Naive thymus-derived CD8-positive, alpha-beta T cell (primary cell): Measurements from ENCODE around the gene CYP46A1. TPM values are rescaled to one million over a fixed set of nuclear protein-coding genes. Genes with fewer than 3 reads are reported as not detected.
A peak's percentile ranks its signal among the peaks of the same experiment; 100 is the strongest.

Experiments
- ATAC-seq, 2 donors: fragments of 150-1000 bp; cut with Tn5 transposase in 1 of 2; sonication (Bioruptor Pico), chemical (Tn5 transposase) in 1 of 2; 1 replicate in 1 of 2; 2 replicates in 1 of 2; pipeline ENCODE4 v1.10.0; 2021; ENCODE audit warnings: mild to moderate bottlenecking in 2 of 2, moderate library complexity in 2 of 2
- POLR2A ChIA-PET: fragments of 350-600 bp; sonication (Branson Sonifier 250); formaldehyde crosslinking; loops from one replicate; lab custom pipeline; 2021; ENCODE audit warnings: antibody characterized with exemption; lab: Charles Lee
- DNase-seq, 10 donors: peaks; one replicate each; pipeline versions ENCODE4 v3.0.0 to v3.0.0-alpha.2; 2020 to 2022
- H3K27ac Mint-ChIP-seq, 10 donors: one replicate each; pipeline ENCODE4 v1.8.0; 2020 to 2022; ENCODE audit warnings: mild to moderate bottlenecking in 10 of 10, mixed read lengths in 10 of 10, moderate library complexity in 4 of 10, inconsistent platforms in 1 of 10
- H3K27me3 Mint-ChIP-seq, 5 donors: one replicate each; pipeline ENCODE4 v1.8.0; 2021 to 2022; ENCODE audit warnings: mixed read lengths in 5 of 5
- H3K36me3 Mint-ChIP-seq, 3 donors: one replicate each; pipeline ENCODE4 v1.8.0; 2020 to 2022; ENCODE audit warnings: mixed read lengths in 3 of 3, mild to moderate bottlenecking in 2 of 3, inconsistent platforms in 1 of 3
- H3K4me1 Mint-ChIP-seq, 4 donors: one replicate each; pipeline ENCODE4 v1.8.0; 2021 to 2022; ENCODE audit warnings: mixed read lengths in 4 of 4
- H3K4me3 Mint-ChIP-seq, 10 donors: one replicate each; pipeline ENCODE4 v1.8.0; 2020 to 2022; ENCODE audit warnings: mild to moderate bottlenecking in 10 of 10, mixed read lengths in 10 of 10, moderate library complexity in 6 of 10, inconsistent platforms in 1 of 10
- H3K9me3 Mint-ChIP-seq, 9 donors: one replicate each; pipeline ENCODE4 v1.8.0; 2020 to 2022; ENCODE audit warnings: mixed read lengths in 9 of 9, mild to moderate bottlenecking in 3 of 9, inconsistent platforms in 1 of 9, moderate library complexity in 1 of 9
- polyA plus RNA-seq, 3 donors: library from polyadenylated mRNA; unstranded; fragments of 300-500 nt; fragmentation: Illumina TruSeq; gene quantifications; one replicate each; pipeline ENCODE4 v1.2.3, GENCODE V29; 2021
- total RNA-seq, 8 experiments: library from RNA in 2 of 8; stranded (reverse) in 2 of 8; gene quantifications; one replicate each; pipeline ENCODE4 v1.2.3 and lab custom pipeline; 2021 to 2026

The CYP46A1 gene
- total and polyA plus RNA-seq, 5 experiments from 2014 or later: 0.02 to 0.44 (median 0.41) TPM; not detected in 2

GRCh38 chr14:99724939-99725773, 41.1 kb downstream of the CYP46A1 start:
- POLR2A ChIA-PET: no interaction called here
- ATAC-seq (no peak), DNase-seq (peak in 2 of 10 donors; percentile 13 to 55)

DNA sequence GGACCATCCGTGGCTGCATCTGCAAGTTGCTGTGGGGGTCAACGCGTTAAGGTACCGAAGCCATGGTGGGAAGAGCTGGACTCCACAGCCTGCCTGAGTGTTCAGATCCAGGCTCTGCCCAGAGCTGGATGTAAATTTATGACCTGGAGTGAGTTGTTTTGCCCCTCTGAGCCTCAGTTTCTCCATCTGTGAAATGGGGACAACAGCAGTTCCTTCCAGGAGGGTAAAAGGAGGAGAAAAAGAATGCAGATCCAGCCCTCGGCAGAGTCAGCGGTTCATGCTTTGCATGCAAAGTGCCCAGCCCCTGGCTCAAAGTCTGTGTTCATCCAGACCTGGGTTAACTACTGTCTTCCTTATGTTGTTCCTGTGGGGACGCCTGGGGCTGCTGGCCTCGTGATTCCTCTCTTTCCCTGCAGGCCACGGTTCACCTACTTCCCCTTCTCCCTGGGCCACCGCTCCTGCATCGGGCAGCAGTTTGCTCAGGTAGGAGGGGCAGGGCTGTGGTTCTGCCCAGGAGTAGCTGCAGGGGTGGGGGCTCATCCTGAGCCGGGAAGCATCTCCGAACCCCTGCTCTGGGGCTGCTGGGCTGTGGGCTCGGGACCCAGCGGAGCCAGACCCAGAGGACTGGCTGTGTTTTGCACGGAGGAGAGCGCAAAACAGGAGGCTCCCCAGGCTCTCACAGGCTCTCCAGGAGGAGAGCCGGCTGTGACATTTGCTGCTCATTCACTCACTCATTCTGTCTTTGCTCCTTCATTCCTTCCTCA, 41.9 kb downstream of the CYP46A1 start:
- no peak overlapping the region for H3K4me3 Mint-ChIP-seq
- peaks cover 0 to 2% (median 0%) of the 10 kb centered on the region in 3 donors for H3K36me3 Mint-ChIP-seq
- H3K4me1 Mint-ChIP-seq: peaks cover 0 to 5% (median 0%) of the 10 kb centered on the region in 4 donors
- peak in 2 of 10 donors; percentile 12 to 31 for DNase-seq
- no peak overlapping the region for H3K27ac Mint-ChIP-seq
- H3K9me3 Mint-ChIP-seq: no peaks in the 10 kb centered on the region
- POLR2A ChIA-PET: no interaction called here
- ATAC-seq: no peak
- peaks cover 8 to 50% (median 23%) of the 10 kb centered on the region in 5 donors for H3K27me3 Mint-ChIP-seq

More at GRCh38 chr14:99724939-99725773, 41.1 kb downstream of the CYP46A1 start:
- Mint-ChIP-seq H3K27ac (peak overlapping the region in 1 of 10 donors; percentile 34), H3K9me3 (no peaks in the 10 kb centered on the region), H3K4me3 (no peak overlapping the region), H3K4me1 (peaks cover 0 to 5% (median 0%) of the 10 kb centered on the region in 4 donors), H3K27me3 (peaks cover 6 to 50% (median 23%) of the 10 kb centered on the region in 5 donors), H3K36me3 (peaks cover 0 to 2% (median 0%) of the 10 kb centered on the region in 3 donors)

DNA sequence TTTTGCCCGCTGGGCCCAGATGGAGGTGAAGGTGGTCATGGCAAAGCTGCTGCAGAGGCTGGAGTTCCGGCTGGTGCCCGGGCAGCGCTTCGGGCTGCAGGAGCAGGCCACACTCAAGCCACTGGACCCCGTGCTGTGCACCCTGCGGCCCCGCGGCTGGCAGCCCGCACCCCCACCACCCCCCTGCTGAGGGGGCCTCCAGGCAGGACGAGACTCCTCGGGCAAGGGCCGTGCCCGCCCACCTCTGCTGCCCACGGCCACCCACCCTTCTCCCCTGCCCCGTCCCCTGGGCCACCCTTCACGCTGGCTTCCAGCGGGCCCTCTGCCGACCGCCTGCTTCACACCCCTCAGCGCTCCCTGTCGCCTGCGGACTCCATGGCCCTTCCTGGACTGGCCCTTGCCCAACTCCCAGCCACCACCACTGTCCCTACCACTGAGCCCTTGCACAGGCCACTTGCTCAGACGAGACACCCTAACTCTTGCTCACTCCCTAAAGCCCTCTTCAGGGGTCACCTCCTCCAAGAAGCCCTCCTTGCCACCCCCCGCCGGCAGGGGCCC, 42.5 kb downstream of the CYP46A1 start:
- H3K27ac Mint-ChIP-seq: no peak overlapping the region
- DNase-seq: peak in 2 of 10 donors; percentile 10 to 31
- H3K27me3 Mint-ChIP-seq: peaks cover 8 to 50% (median 23%) of the 10 kb centered on the region in 5 donors
- POLR2A ChIA-PET: no interaction called here
- H3K4me3 Mint-ChIP-seq: no peak overlapping the region
- peaks cover 0 to 5% (median 0%) of the 10 kb centered on the region in 4 donors for H3K4me1 Mint-ChIP-seq
- H3K36me3 Mint-ChIP-seq: peaks cover 0 to 2% (median 0%) of the 10 kb centered on the region in 3 donors
- no peak for ATAC-seq
- H3K9me3 Mint-ChIP-seq: no peaks in the 10 kb centered on the region

DNA sequence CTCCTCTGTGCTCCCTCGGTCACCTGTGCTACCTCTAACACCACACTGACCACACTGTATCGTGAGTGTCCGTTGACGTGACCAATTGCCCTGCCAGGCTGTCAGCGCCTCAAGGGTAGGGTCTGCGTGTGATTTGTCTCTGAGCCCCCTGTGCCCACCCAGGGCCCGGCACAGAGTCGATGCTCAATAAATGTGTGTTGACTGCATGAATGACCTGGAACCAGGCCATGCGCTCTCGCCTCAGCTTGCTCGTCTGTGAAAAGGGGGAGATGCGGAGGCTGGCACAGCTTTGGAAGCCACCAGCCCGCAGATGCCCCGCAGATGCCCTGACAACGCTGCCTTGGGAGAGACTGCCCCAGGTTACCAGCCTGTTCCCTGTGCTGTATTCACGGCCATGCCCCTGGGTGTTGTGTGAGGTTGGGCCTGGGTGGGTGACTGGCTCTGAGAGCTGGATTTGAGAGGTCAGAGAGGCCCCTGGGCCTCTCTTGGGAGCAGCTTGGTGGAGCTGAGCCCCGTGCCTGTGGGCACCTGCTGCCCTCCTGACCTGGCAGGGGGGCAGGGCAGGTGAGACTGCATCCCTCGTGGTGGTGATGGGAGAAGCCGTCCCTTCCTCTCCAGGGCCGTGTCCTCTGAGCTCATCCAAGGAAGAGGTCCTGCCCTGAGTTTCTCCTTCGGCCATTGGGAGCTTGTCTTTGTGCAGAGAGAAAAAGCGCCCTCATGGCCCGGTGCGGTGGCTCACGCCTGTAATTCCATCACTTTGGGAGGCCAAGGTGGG, 43.2 kb downstream of the CYP46A1 start:
- H3K9me3 Mint-ChIP-seq: no peaks in the 10 kb centered on the region
- H3K27ac Mint-ChIP-seq: no peak overlapping the region
- H3K27me3 Mint-ChIP-seq: peaks cover 8 to 54% (median 23%) of the 10 kb centered on the region in 5 donors
- peaks cover 0 to 5% (median 0%) of the 10 kb centered on the region in 4 donors for H3K4me1 Mint-ChIP-seq
- POLR2A ChIA-PET: interaction anchor here (0.6 kb wide), 1 partner anchor 236 kb away, joined by 3 read pairs; no protein-coding TSS in a partner anchor
- ATAC-seq: no peak
- H3K36me3 Mint-ChIP-seq: peaks cover 0 to 2% (median 0%) of the 10 kb centered on the region in 3 donors
- DNase-seq: peak in 2 of 10 donors; percentile 11 to 51
- no peak overlapping the region for H3K4me3 Mint-ChIP-seq

GRCh38 chr14:99728231-99728920, 44.3 kb downstream of the CYP46A1 start:
- peaks cover 0 to 5% (median 0%) of the 10 kb centered on the region in 4 donors for H3K4me1 Mint-ChIP-seq

DNA sequence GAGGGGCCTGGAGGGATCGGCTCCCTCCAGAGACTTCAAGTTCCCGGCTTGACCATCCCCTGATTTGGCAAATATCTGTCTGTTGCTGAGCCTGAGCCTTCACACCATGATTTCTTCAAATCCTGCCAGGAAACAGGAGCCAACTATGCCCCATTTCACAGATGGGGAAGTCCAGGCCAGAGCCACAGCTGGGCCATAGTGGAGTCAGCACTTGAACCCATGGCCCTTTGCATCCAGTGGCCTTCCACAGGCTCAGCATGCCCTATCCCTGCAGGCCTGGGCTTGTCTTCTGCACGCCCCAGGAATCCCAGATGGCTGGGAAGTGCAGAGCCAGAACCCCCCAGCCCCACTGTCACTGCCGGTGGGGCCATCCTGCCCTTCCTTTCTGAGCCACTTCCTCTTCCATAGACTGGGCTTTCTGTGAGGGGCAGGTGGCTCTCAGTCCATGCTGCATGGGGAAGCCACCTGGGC, 44.9 kb downstream of the CYP46A1 start:
- Mint-ChIP-seq H3K27me3 (peaks cover 13 to 66% (median 32%) of the 10 kb centered on the region in 5 donors), H3K4me1 (peaks cover 0 to 5% (median 0%) of the 10 kb centered on the region in 4 donors), H3K27ac (peak overlapping the region in 1 of 10 donors; percentile 81), H3K36me3 (peaks cover 0 to 2% (median 0%) of the 10 kb centered on the region in 3 donors), H3K9me3 (peaks cover 0 to 2% (median 0%) of the 10 kb centered on the region in 9 donors), H3K4me3 (no peak overlapping the region)
- DNase-seq (peak in 1 of 10 donors; percentile 7), ATAC-seq (no peak)
- POLR2A ChIA-PET: no interaction called here

More at GRCh38 chr14:99728231-99728920, 44.3 kb downstream of the CYP46A1 start:
- DNase-seq: peak in 2 of 10 donors; percentile 12 to 60
- Mint-ChIP-seq H3K4me3 (no peak overlapping the region), H3K36me3 (peaks cover 0 to 2% (median 0%) of the 10 kb centered on the region in 3 donors), H3K27me3 (peaks cover 9 to 64% (median 28%) of the 10 kb centered on the region in 5 donors), H3K27ac (peak overlapping the region in 1 of 10 donors; percentile 81), H3K9me3 (no peaks in the 10 kb centered on the region)
- no peak for ATAC-seq
- POLR2A ChIA-PET: interaction anchor here (0.6 kb wide), 1 partner anchor 237 kb away, joined by 3 read pairs; no protein-coding TSS in a partner anchor

DNA sequence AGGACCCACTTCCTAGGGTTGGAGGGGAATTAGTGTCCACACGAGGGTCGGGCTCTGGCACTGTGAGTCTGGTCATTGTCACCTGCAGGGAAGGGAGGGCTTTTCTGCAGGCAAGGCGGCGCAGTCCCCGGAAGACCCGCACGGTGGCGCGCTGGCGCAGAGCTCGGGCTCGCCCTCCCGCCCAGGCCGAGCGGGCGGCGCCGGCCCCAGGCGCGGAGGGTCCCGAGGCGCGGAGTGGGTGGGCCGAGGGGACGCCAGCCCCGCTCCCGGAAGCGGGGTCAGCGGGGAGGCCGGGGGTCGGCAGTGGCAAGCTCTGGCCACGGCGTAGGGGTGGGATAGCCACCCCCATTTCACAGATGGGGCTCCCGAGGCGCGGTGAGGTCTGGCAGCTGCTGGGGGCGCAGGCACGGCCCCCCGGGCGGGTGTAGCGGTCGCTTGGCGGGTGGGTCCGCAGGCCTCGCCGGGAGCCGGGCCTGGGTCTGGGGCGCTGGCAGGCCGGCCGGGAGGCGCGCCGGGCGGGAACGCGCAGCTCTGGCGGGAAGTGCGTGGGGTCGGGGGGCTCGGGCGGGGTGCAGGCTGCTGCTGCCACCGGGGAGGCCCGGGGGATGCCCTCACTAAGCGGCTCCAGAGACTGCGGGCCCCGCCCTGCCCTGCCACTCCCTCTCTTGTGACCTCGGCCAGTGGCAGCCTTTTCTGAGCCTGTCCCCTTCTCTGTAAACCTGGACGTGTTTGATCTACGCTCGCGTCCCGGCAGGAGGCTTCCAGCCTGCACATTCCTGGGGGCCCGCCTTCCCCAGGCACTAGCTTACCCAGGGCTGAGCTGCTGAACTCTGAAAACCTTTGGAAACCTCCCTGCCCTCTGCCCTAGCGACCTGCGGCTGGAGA, 46.1 kb downstream of the CYP46A1 start:
- ATAC-seq (peak; percentile 77 to 86), DNase-seq (peak; percentile 30 to 72 (median 60))
- peaks cover 0 to 5% (median 0%) of the 10 kb centered on the region in 4 donors for H3K4me1 Mint-ChIP-seq
- POLR2A ChIA-PET: no interaction called here
- peaks cover 13 to 60% (median 29%) of the 10 kb centered on the region in 5 donors for H3K27me3 Mint-ChIP-seq
- peaks cover 0 to 2% (median 0%) of the 10 kb centered on the region in 9 donors for H3K9me3 Mint-ChIP-seq
- H3K27ac Mint-ChIP-seq: no peak overlapping the region
- H3K4me3 Mint-ChIP-seq: peak overlapping the region in 7 of 10 donors; percentile 16 to 63 (median 61)
- H3K36me3 Mint-ChIP-seq: peaks cover 0 to 2% (median 0%) of the 10 kb centered on the region in 3 donors

DNA sequence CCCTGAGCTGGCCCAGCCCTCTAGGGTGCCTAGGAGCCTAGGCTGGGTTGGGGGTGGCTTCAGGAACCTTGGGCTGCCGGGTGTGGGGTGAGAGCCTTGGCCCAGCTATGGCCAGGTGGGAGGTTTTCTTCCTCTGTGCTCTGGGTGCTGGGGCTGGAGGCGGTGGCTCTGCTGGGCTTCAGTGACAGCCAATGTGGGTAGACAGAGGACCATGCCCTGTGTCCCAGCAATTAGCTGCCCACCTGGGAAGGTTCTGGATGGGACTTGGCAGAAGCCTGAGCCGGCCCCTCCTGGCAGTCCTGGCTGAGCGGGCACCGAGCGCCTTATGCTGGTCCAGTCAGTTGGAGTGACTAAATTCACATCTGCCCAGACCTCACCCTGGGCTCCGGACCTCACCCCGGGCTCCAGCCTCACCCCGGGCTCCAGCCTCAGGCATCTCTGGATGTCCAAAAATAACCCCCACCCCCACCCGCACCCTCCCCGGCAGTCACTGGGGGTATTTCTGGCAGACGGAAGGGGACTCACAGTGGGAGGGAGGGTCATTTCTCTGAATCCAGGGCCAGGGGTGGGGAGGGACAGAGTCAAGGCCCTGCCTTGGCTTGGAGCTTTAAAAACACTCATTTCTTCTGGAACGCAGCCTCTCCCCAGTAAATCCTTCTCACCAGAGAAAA, 46.9 kb downstream of the CYP46A1 start:
- peak overlapping the region in 6 of 10 donors; percentile 43 to 63 (median 62) for H3K4me3 Mint-ChIP-seq
- peaks cover 0 to 3% (median 0%) of the 10 kb centered on the region in 4 donors for H3K4me1 Mint-ChIP-seq
- H3K36me3 Mint-ChIP-seq: no peaks in the 10 kb centered on the region
- no peak overlapping the region for H3K27ac Mint-ChIP-seq
- POLR2A ChIA-PET: no interaction called here
- H3K9me3 Mint-ChIP-seq: peaks cover 0 to 2% (median 0%) of the 10 kb centered on the region in 9 donors
- no peak for ATAC-seq
- H3K27me3 Mint-ChIP-seq: peaks cover 16 to 61% (median 34%) of the 10 kb centered on the region in 5 donors
- DNase-seq: peak in 1 of 10 donors; percentile 32

GRCh38 chr14:99731547-99732435, 47.7 kb downstream of the CYP46A1 start:
- H3K27me3 Mint-ChIP-seq: peaks cover 17 to 64% (median 38%) of the 10 kb centered on the region in 5 donors
- peak overlapping the region in 1 of 10 donors; percentile 33 for H3K4me3 Mint-ChIP-seq
- H3K4me1 Mint-ChIP-seq: peaks cover 0 to 2% (median under 1%) of the 10 kb centered on the region in 4 donors
- H3K9me3 Mint-ChIP-seq: peaks cover 0 to 2% (median 0%) of the 10 kb centered on the region in 9 donors
- H3K27ac Mint-ChIP-seq: no peak overlapping the region
- peak in 1 of 10 donors; percentile 54 for DNase-seq
- POLR2A ChIA-PET: no interaction called here
- ATAC-seq: no peak
- no peaks in the 10 kb centered on the region for H3K36me3 Mint-ChIP-seq
